HepG2 (cell line): ENCODE results near the gene ZNF700. TPM values are rescaled to one million over a fixed set of nuclear protein-coding genes. Genes with fewer than 3 reads are reported as not detected.

Source experiments
- ATAC-seq: fragments of 200-7000 bp; cut with Tn5 transposase; 3 replicates; pipeline ENCODE4 v1.9.1; 2020; ENCODE audit warnings: mild to moderate bottlenecking, moderate library complexity
- BruUV-seq: library from RNA; stranded (reverse); fragments of 400-500 nt; replicated peaks from 2 replicates; lab custom pipeline; 2021; lab: Mats Ljungman, UMichigan
- CTCF ChIA-PET: fragments of 300-600 bp; formaldehyde crosslinking; extraction: SDS; loops from one replicate; lab custom pipeline; 2021; ENCODE audit warnings: low total read pairs, inconsistent platforms, low intra/inter-chr PET ratio; lab: Yijun Ruan, JAX
- POLR2A ChIA-PET: fragments of 350-600 bp; sonication (Branson Sonifier 250); formaldehyde crosslinking; loops from one replicate; lab custom pipeline; 2020; ENCODE audit warnings: antibody characterized with exemption, inconsistent platforms; lab: Yijun Ruan, JAX
- DNase-seq: peaks from one replicate; pipeline ENCODE4 v3.0.0-alpha.2; 2015; ENCODE audit warnings: low spot score
- FAIRE-seq: peaks from 3 replicates; lab custom pipeline; 2011; peaks lifted over from hg19 to GRCh38; lab: Jason Lieb, UNC
- H2AFZ ChIP-seq: one replicate; pipeline ENCODE4 v1.6.1; 2011; ENCODE audit warnings: low read length, inconsistent platforms
- H3K27ac ChIP-seq: fragments of 300-600 bp; 3 replicates; pipeline ENCODE4 v1.8.0; 2011; ENCODE audit warnings: mixed run types, mild to moderate bottlenecking, mixed read lengths, low read length, inconsistent platforms; ENCODE audit not compliant: insufficient read depth; ENCODE audit errors: extremely low read length
- H3K27me3 ChIP-seq, 2 experiments: fragments of 200-600 bp in 1 of 2; 2 replicates in 1 of 2; 3 replicates in 1 of 2; pipeline versions ENCODE4 v1.6.0 to v1.8.0; 2011; ENCODE audit warnings: low read length in 2 of 2, mild to moderate bottlenecking in 2 of 2, moderate library complexity in 2 of 2, inconsistent platforms in 1 of 2; ENCODE audit not compliant: insufficient read depth in 2 of 2, control insufficient read depth in 1 of 2
- H3K36me3 ChIP-seq, 2 experiments: fragments of 200-600 bp in 1 of 2; replicated peaks in 1 of 2; 2 replicates in 1 of 2; 3 replicates in 1 of 2; pipeline versions ENCODE4 v1.5.1 to v1.8.0; 2011; ENCODE audit warnings: low read length in 2 of 2, inconsistent platforms in 1 of 2; ENCODE audit not compliant: insufficient read depth in 2 of 2, control insufficient read depth in 1 of 2
- H3K4me1 ChIP-seq: 2 replicates; pipeline ENCODE4 v1.5.1; 2012; ENCODE audit warnings: low read length, inconsistent platforms; ENCODE audit not compliant: insufficient read depth
- H3K4me2 ChIP-seq: 2 replicates; pipeline ENCODE4 v1.6.0; 2011; ENCODE audit warnings: low read depth, low read length, inconsistent platforms
- H3K4me3 ChIP-seq, 3 experiments: fragments of 200-600 bp in 1 of 3; sonication (generic), shearing (Covaris generic) in 1 of 3; replicated peaks in 1 of 3; 2 replicates each; pipeline ENCODE4 v1.5.1; 2011 to 2016; ENCODE audit warnings: low read length in 3 of 3, inconsistent platforms in 2 of 3, low read depth in 2 of 3, mild to moderate bottlenecking in 2 of 3, control low read depth in 1 of 3, mixed read lengths in 1 of 3; ENCODE audit not compliant: insufficient read depth in 1 of 3
- H3K79me2 ChIP-seq: one replicate; pipeline ENCODE4 v1.6.1; 2011; ENCODE audit warnings: low read length, inconsistent platforms; ENCODE audit not compliant: insufficient read depth
- H3K9ac ChIP-seq: 2 replicates; pipeline ENCODE4 v1.6.0; 2011; ENCODE audit warnings: mild to moderate bottlenecking, low read depth, low read length, inconsistent platforms; ENCODE audit not compliant: insufficient read depth
- H3K9me3 ChIP-seq: 2 replicates; pipeline ENCODE4 v1.5.1; 2012; ENCODE audit warnings: mild to moderate bottlenecking, low read length
- H4K20me1 ChIP-seq: 2 replicates; pipeline ENCODE4 v1.6.0; 2011; ENCODE audit warnings: inconsistent platforms, mild to moderate bottlenecking, low read length, moderate library complexity; ENCODE audit not compliant: insufficient read depth
- HMG20B ChIP-seq: conservative IDR thresholded peaks from 2 replicates; pipeline ENCODE4 v1.6.1; 2016; ENCODE audit warnings: missing genetic modification reagents, missing compliant biosample characterization
- NRL ChIP-seq: sonication (generic); formaldehyde crosslinking; IDR thresholded peaks from 2 replicates; pipeline ENCODE4 v1.5.0; 2020; ENCODE audit warnings: missing genetic modification reagents, mild to moderate bottlenecking, moderate library complexity, borderline replicate concordance
- ZBTB1 ChIP-seq: sonication (generic); formaldehyde crosslinking; IDR thresholded peaks from 2 replicates; pipeline ENCODE4 v1.4.0; 2020; ENCODE audit warnings: missing genetic modification reagents, borderline replicate concordance
- ZFP36 ChIP-seq: fragments of 150-350 bp; IDR thresholded peaks from 2 replicates; pipeline ENCODE4 v1.6.1; 2018; ENCODE audit warnings: borderline replicate concordance, low read length, low read depth; ENCODE audit not compliant: partially characterized antibody
- ZNF83 ChIP-seq: sonication (generic); formaldehyde crosslinking; IDR thresholded peaks from 2 replicates; pipeline ENCODE4 v1.4.0; 2020; ENCODE audit warnings: missing genetic modification reagents, mild to moderate bottlenecking, borderline replicate concordance
- WGBS: methylation state at CpG from one replicate; pipeline ENCODE4 v1.1.6; 2017; ENCODE audit warnings: low lambda C conversion rate; 5-methylcytosine and 5-hydroxymethylcytosine counted together
- in situ Hi-C: cut with HindIII; loops from 2 replicates; pipeline ENCODE4 v1.10.0; 2017; ENCODE audit warnings: low pct_unique_long_range_greater_than_20kb; ENCODE audit not compliant: extremely low pct_ligation_motif_present
- intact Hi-C: fragments of 100-400 bp; cut with micrococcal nuclease; formaldehyde crosslinking; loops from one replicate; pipeline ENCODE4 v1.10.0; 2022; ENCODE audit not compliant: unreplicated experiment
- polyA plus RNA-seq, 8 experiments: library from polyadenylated mRNA; depleted of rRNA in 3 of 8; stranded (reverse) in 7 of 8; unstranded in 1 of 8; fragments of >200 nt; fragmentation: Illumina TruSeq in 4 of 8; extraction: Trizol in 4 of 8; gene quantifications; 2 replicates each; pipeline versions ENCODE4 v1.2.1 to v1.2.3, GENCODE V29; 2011 to 2016; ENCODE audit warnings: low read depth in 4 of 8, missing spikeins in 1 of 8, mixed read lengths in 1 of 8; ENCODE audit not compliant: insufficient read depth in 1 of 8
- total RNA-seq, 5 experiments: library from RNA; depleted of rRNA; stranded (reverse); fragments of >200 nt; fragmentation: Illumina TruSeq; extraction: Trizol; gene quantifications; 2 replicates each; pipeline ENCODE4 v1.2.3, GENCODE V29; 2016; ENCODE audit warnings: low read depth in 1 of 5
- TF ChIP-seq, protein P1 (sequence below): sonication (generic); formaldehyde crosslinking; IDR thresholded peaks from 2 replicates; pipeline ENCODE4 v1.5.1; 2020; ENCODE audit warnings: missing genetic modification reagents, mild to moderate bottlenecking, borderline replicate concordance

Gene ZNF700
- total and polyA plus RNA-seq, 2 of the 13 experiments (the other 11 are each of a cell fraction or from before 2014, with no cell fraction given) = 6.0 to 12.8 TPM

DNA sequence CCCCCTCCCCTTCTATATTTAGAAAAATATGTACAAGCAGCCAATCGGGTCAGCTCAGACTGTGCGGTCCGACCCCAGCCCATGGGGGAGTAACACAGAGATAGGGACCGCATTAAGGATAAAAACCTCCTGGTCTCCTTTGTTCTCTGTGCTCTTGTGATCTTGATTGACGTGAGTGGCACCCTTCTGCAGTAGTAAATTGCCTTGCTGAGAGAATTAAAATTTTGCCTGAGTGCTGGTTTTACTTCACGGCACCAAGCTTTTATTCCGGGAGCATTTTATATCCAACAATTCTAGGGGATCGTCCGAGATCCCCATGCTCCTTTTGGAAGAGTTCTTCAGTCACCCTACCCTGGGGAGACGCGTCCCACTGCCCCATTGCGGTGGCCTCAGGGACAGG lies 44.3 kb upstream of the ZNF700 start:
- no peak for TF ChIP-seq HMG20B
- no peak for TF ChIP-seq ZNF83 (CRISPR knock-in tag)
- TF ChIP-seq ZFP36 = no peak
- no peak for TF ChIP-seq NRL (CRISPR knock-in tag)
- TF ChIP-seq ZBTB1 = no peak
- TF ChIP-seq, protein P1, sequence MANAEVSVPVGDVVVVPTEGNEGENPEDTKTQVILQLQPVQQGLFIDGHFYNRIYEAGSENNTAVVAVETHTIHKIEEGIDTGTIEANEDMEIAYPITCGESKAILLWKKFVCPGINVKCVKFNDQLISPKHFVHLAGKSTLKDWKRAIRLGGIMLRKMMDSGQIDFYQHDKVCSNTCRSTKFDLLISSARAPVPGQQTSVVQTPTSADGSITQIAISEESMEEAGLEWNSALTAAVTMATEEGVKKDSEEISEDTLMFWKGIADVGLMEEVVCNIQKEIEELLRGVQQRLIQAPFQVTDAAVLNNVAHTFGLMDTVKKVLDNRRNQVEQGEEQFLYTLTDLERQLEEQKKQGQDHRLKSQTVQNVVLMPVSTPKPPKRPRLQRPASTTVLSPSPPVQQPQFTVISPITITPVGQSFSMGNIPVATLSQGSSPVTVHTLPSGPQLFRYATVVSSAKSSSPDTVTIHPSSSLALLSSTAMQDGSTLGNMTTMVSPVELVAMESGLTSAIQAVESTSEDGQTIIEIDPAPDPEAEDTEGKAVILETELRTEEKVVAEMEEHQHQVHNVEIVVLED = no peak
- intact Hi-C loops (loop anchor here (2.0 to 5.0 kb wide), 3 partner anchors 84 to 260 kb away; partner anchors contain the start of gene ZNF20), in situ Hi-C loops (loop anchor here (5.0 kb wide), 1 partner anchor 262 kb away; the partner anchor contains the start of gene ZNF20)
- H3K4me1 ChIP-seq = peaks cover 8% of the 10 kb centered on the region; the same call in 1 of the 2 replicates
- no peaks in the 10 kb centered on the region for H3K27me3 ChIP-seq
- H3K4me3 ChIP-seq = no peak overlapping the region
- no peak overlapping the region for H3K9ac ChIP-seq
- no peaks in the 10 kb centered on the region for H3K79me2 ChIP-seq
- no peaks in the 10 kb centered on the region for H3K36me3 ChIP-seq
- peak overlapping the region; percentile 53; the same call in 1 of the 2 replicates for H3K4me2 ChIP-seq
- POLR2A ChIA-PET = interaction anchor here (1.4 kb wide), 1 partner anchor 83 kb away, joined by 4 read pairs; no protein-coding TSS in a partner anchor
- 72% methylated on average over 12 of the region's 12 CpGs for WGBS
- ATAC-seq (no peak), DNase-seq (no peak), FAIRE-seq (no peak)
- H3K9me3 ChIP-seq = no peaks in the 10 kb centered on the region
- no peak overlapping the region for H2AFZ ChIP-seq
- H4K20me1 ChIP-seq = no peaks in the 10 kb centered on the region
- CTCF ChIA-PET = interaction anchor here (1.0 to 4.5 kb wide), 8 partner anchors 83 to 260 kb away, joined by 3 to 50 read pairs (median 5); partner anchors contain the start of genes ZNF20 and ZNF878
- H3K27ac ChIP-seq = no peak overlapping the region
- BruUV-seq = no TSS peak
